IMR-90 (cell line): Measurements from ENCODE around the gene BCAS3. TPM values are rescaled to one million over a fixed set of nuclear protein-coding genes. Genes with fewer than 3 reads are reported as not detected.

Experiments used
- ATAC-seq: fragments of 200-7000 bp; cut with Tn5 transposase; 2 replicates; pipeline ENCODE4 v1.9.1; 2020; ENCODE audit warnings: low read depth, mild to moderate bottlenecking, moderate library complexity
- BruUV-seq: library from RNA; stranded (reverse); fragments of 400-500 nt; replicated peaks from 2 replicates; lab custom pipeline; 2021; lab: Mats Ljungman, UMichigan
- CTCF ChIA-PET: fragments of 300-600 bp; formaldehyde crosslinking; extraction: SDS; loops from one replicate; lab custom pipeline; 2021; ENCODE audit warnings: antibody characterized with exemption; lab: Yijun Ruan, JAX
- POLR2A ChIA-PET: fragments of 300-600 bp; sonication (Branson Sonifier 250); formaldehyde crosslinking; loops from one replicate; lab custom pipeline; 2022; ENCODE audit warnings: antibody characterized with exemption; ENCODE audit not compliant: unreplicated experiment; lab: Charles Lee
- DNase-seq: peaks from one replicate; pipeline ENCODE4 v3.0.0; 2013
- H2AFZ ChIP-seq: replicated peaks from 2 replicates; pipeline ENCODE3; 2013; ENCODE audit warnings: low read length, mild to moderate bottlenecking; ENCODE audit not compliant: poor library complexity
- H2AK5ac ChIP-seq: 2 replicates; pipeline ENCODE4 v1.6.1; 2013; ENCODE audit warnings: low read depth, low read length, inconsistent platforms
- H2AK9ac ChIP-seq: replicated peaks from 2 replicates; pipeline ENCODE3; 2013; ENCODE audit warnings: mild to moderate bottlenecking, low read depth, low read length, moderate library complexity; ENCODE audit not compliant: poor library complexity
- H2BK120ac ChIP-seq: 2 replicates; pipeline ENCODE4 v1.6.1; 2013; ENCODE audit warnings: low read depth, low read length, inconsistent platforms
- H2BK15ac ChIP-seq: 3 replicates; pipeline ENCODE4 v1.6.1; 2013; ENCODE audit warnings: low read depth, low read length, inconsistent platforms
- H2BK20ac ChIP-seq: 2 replicates; pipeline ENCODE4 v1.6.1; 2013; ENCODE audit warnings: low read depth, mild to moderate bottlenecking, inconsistent platforms, low read length, moderate library complexity
- H2BK5ac ChIP-seq: 2 replicates; pipeline ENCODE4 v1.6.1; 2013; ENCODE audit warnings: mild to moderate bottlenecking, low read depth, low read length, inconsistent platforms; ENCODE audit not compliant: poor library complexity, severe bottlenecking
- H3K14ac ChIP-seq: replicated peaks from 2 replicates; pipeline ENCODE4 v1.6.1; 2013; ENCODE audit warnings: low read depth, low read length, inconsistent platforms
- H3K18ac ChIP-seq: 2 replicates; pipeline ENCODE4 v1.6.1; 2013; ENCODE audit warnings: low read depth, low read length, control low read depth
- H3K23ac ChIP-seq: 2 replicates; pipeline ENCODE4 v1.6.1; 2013; ENCODE audit warnings: low read depth, low read length, inconsistent platforms
- H3K27ac ChIP-seq: 2 replicates; pipeline ENCODE4 v1.5.1; 2013; ENCODE audit warnings: mild to moderate bottlenecking, control low read depth, low read length; ENCODE audit not compliant: insufficient read depth
- H3K27me3 ChIP-seq: 2 replicates; pipeline ENCODE4 v1.6.1; 2013; ENCODE audit warnings: low read length; ENCODE audit not compliant: control insufficient read depth, insufficient read depth
- H3K36me3 ChIP-seq: 2 replicates; pipeline ENCODE4 v1.6.1; 2013; ENCODE audit warnings: low read length, mixed read lengths; ENCODE audit not compliant: control insufficient read depth, insufficient read depth
- H3K4ac ChIP-seq: 2 replicates; pipeline ENCODE4 v1.6.1; 2013; ENCODE audit warnings: low read depth, low read length, inconsistent platforms
- H3K4me1 ChIP-seq: 2 replicates; pipeline ENCODE4 v1.6.1; 2013; ENCODE audit warnings: low read length, mixed read lengths; ENCODE audit not compliant: control insufficient read depth, insufficient read depth
- H3K4me2 ChIP-seq: 2 replicates; pipeline ENCODE4 v1.6.1; 2013; ENCODE audit warnings: low read depth, mild to moderate bottlenecking, control low read depth, low read length, moderate library complexity
- H3K4me3 ChIP-seq: 2 replicates; pipeline ENCODE4 v1.5.1; 2013; ENCODE audit warnings: low read depth, mild to moderate bottlenecking, control low read depth, low read length, moderate library complexity; ENCODE audit not compliant: insufficient read depth
- H3K56ac ChIP-seq: 2 replicates; pipeline ENCODE4 v1.6.1; 2013; ENCODE audit warnings: low read length, inconsistent platforms; ENCODE audit not compliant: insufficient read depth; ENCODE audit errors: extremely low read depth
- H3K79me1 ChIP-seq, 2 experiments: 2 replicates each; pipeline ENCODE4 v1.6.1; 2013; ENCODE audit warnings: low read length in 2 of 2, inconsistent platforms in 1 of 2, low read depth in 1 of 2
- H3K9ac ChIP-seq: 2 replicates; pipeline ENCODE4 v1.6.1; 2013; ENCODE audit warnings: low read depth, low read length, control low read depth
- H3K9me1 ChIP-seq: 2 replicates; pipeline ENCODE4 v1.6.1; 2013; ENCODE audit warnings: low read length, inconsistent platforms; ENCODE audit not compliant: insufficient read depth
- H3K9me3 ChIP-seq: 2 replicates; pipeline ENCODE4 v1.6.1; 2013; ENCODE audit warnings: low read length; ENCODE audit not compliant: control insufficient read depth, insufficient read depth
- H4K20me1 ChIP-seq: 2 replicates; pipeline ENCODE4 v1.6.1; 2013; ENCODE audit warnings: low read length, inconsistent platforms; ENCODE audit not compliant: insufficient read depth
- H4K5ac ChIP-seq: 2 replicates; pipeline ENCODE4 v1.6.1; 2013; ENCODE audit warnings: mild to moderate bottlenecking, low read depth, low read length, control low read depth
- H4K8ac ChIP-seq, 2 experiments: 2 replicates each; pipeline ENCODE4 v1.6.1; 2013; ENCODE audit warnings: low read depth in 2 of 2, low read length in 2 of 2, control low read depth in 1 of 2, inconsistent platforms in 1 of 2
- H4K91ac ChIP-seq: 2 replicates; pipeline ENCODE4 v1.6.1; 2013; ENCODE audit warnings: low read depth, low read length, inconsistent platforms; ENCODE audit not compliant: insufficient read depth
- CEBPB ChIP-seq: IDR thresholded peaks from 2 replicates; pipeline ENCODE4 v1.6.1; 2012; ENCODE audit warnings: low read depth, low read length, improper control_type of control experiment
- CHD1 ChIP-seq: IDR thresholded peaks from 2 replicates; pipeline ENCODE4 v1.6.1; 2012; ENCODE audit warnings: low read depth, low read length, improper control_type of control experiment
- MAFK ChIP-seq: IDR thresholded peaks from 2 replicates; pipeline ENCODE4 v1.6.1; 2012; ENCODE audit warnings: low read depth, low read length, improper control_type of control experiment
- MAZ ChIP-seq: IDR thresholded peaks from 2 replicates; pipeline ENCODE4 v1.6.1; 2012; ENCODE audit warnings: low read depth, mild to moderate bottlenecking, low read length, improper control_type of control experiment, moderate library complexity, borderline replicate concordance
- MXI1 ChIP-seq: IDR thresholded peaks from 2 replicates; pipeline ENCODE4 v1.6.1; 2012; ENCODE audit warnings: low read depth, mild to moderate bottlenecking, low read length, moderate library complexity, borderline replicate concordance
- RAD21 ChIP-seq: IDR thresholded peaks from 2 replicates; pipeline ENCODE4 v1.6.1; 2012; ENCODE audit warnings: low read length, improper control_type of control experiment
- WGBS, 2 experiments: methylation state at CpG; one replicate each; pipeline versions ENCODE4 v1.1.5 to v1.1.7; 2013; ENCODE audit warnings: missing lambda C conversion rate in 2 of 2; ENCODE audit not compliant: insufficient read length in 1 of 2; ENCODE audit errors: extremely low coverage in 2 of 2; 5-methylcytosine and 5-hydroxymethylcytosine counted together
- dilution Hi-C: fragments of 300-500 bp; cut with HindIII; formaldehyde crosslinking; loops from one replicate; pipeline ENCODE4 v1.14.3; 2018; ENCODE audit warnings: low sequenced_read_pairs; ENCODE audit not compliant: unreplicated experiment
- in situ Hi-C: fragments of 300-500 bp; cut with MboI; formaldehyde crosslinking; loops from 3 replicates; pipeline ENCODE4 v1.14.3; 2019; ENCODE audit warnings: low sequenced_read_pairs, inconsistent platforms, mixed read lengths
- intact Hi-C: fragments of 100-400 bp; cut with micrococcal nuclease; formaldehyde crosslinking; loops from 2 replicates; pipeline ENCODE4 v1.10.0; 2022
- polyA plus RNA-seq, 3 experiments: library from polyadenylated mRNA; depleted of rRNA; stranded (reverse); fragments of >200 nt; gene quantifications; 2 replicates each; pipeline ENCODE4 v1.2.3, GENCODE V29; 2012; ENCODE audit warnings: low replicate concordance in 1 of 3
- total RNA-seq: library from RNA; depleted of rRNA; stranded (reverse); fragments of >200 nt; gene quantifications from 2 replicates; pipeline ENCODE4 v1.2.3, GENCODE V29; 2012
- TF ChIP-seq, protein P1 (sequence below): conservative IDR thresholded peaks from 2 replicates; pipeline ENCODE4 v1.5.1; 2012; ENCODE audit warnings: mild to moderate bottlenecking, low read depth, low read length, improper control_type of control experiment
- TF ChIP-seq, protein P2 (sequence below): fragments of 150-350 bp; IDR thresholded peaks from 2 replicates; pipeline ENCODE4 v1.6.1; 2016; ENCODE audit warnings: low read depth, mild to moderate bottlenecking, low read length, moderate library complexity, borderline replicate concordance

The BCAS3 gene
- total and polyA plus RNA-seq, 2 of the 4 experiments (the other 2 are of a cell fraction) = 6.3 to 27.1 TPM

DNA sequence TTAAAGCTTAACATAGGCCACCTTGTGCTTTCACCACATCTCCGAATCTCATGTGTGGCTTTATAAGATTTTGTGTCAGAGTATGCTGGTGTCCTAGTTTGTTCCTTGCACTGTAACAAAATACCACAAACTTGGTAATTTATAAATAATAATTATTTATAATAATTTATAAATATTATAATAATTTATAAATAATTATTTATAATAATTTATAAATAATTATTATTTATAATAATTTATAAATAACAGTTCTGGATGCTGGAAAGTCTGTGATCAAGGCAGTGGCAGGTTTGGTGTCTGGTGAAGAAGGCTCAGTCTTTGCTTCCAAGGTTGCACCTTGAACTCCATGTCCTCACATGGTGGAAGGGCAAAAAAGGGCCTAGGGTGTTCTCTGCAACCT is 147.7 kb downstream of the BCAS3 start:
- POLR2A ChIA-PET = no interaction called here
- dilution Hi-C loops = no loop called here

More for the DNA sequence above, 147.7 kb downstream of the BCAS3 start:
- Histone ChIP-seq H3K27ac (no peak overlapping the region), H3K36me3 (no peaks in the 10 kb centered on the region), H4K8ac (no peak overlapping the region), H3K9me1 (no peaks in the 10 kb centered on the region; the same call in 1 of the 2 replicates), H2BK15ac (no peak overlapping the region), H3K4ac (no peak overlapping the region), H3K4me1 (no peaks in the 10 kb centered on the region), H2BK5ac (no peak overlapping the region), H4K20me1 (no peaks in the 10 kb centered on the region), H2AK9ac (no peak overlapping the region), H3K56ac (no peak overlapping the region), H2AK5ac (no peak overlapping the region), H3K23ac (no peak overlapping the region), H3K27me3 (no peaks in the 10 kb centered on the region), H3K4me2 (no peak overlapping the region), H3K14ac (no peak overlapping the region), H3K4me3 (no peak overlapping the region), H2BK120ac (no peak overlapping the region), H2AFZ (no peak overlapping the region), H3K79me1 (no peaks in the 10 kb centered on the region), H4K5ac (no peak overlapping the region), H3K9me3 (no peaks in the 10 kb centered on the region), H4K91ac (no peak overlapping the region), H3K18ac (no peak overlapping the region), H3K9ac (no peak overlapping the region), H2BK20ac (no peak overlapping the region)
- CTCF ChIA-PET = interaction anchor here (0.7 kb wide), 1 partner anchor 21 kb away, joined by 3 read pairs; no protein-coding TSS in a partner anchor
- no CpG with 5 or more reads among the region's 1 CpG for WGBS, 2 experiments
- TF ChIP-seq MXI1 (no peak), CEBPB (no peak), RAD21 (no peak), MAFK (no peak), MAZ (no peak), CHD1 (no peak)
- TF ChIP-seq, protein P1, sequence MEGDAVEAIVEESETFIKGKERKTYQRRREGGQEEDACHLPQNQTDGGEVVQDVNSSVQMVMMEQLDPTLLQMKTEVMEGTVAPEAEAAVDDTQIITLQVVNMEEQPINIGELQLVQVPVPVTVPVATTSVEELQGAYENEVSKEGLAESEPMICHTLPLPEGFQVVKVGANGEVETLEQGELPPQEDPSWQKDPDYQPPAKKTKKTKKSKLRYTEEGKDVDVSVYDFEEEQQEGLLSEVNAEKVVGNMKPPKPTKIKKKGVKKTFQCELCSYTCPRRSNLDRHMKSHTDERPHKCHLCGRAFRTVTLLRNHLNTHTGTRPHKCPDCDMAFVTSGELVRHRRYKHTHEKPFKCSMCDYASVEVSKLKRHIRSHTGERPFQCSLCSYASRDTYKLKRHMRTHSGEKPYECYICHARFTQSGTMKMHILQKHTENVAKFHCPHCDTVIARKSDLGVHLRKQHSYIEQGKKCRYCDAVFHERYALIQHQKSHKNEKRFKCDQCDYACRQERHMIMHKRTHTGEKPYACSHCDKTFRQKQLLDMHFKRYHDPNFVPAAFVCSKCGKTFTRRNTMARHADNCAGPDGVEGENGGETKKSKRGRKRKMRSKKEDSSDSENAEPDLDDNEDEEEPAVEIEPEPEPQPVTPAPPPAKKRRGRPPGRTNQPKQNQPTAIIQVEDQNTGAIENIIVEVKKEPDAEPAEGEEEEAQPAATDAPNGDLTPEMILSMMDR = no peak
- TF ChIP-seq, protein P2, sequence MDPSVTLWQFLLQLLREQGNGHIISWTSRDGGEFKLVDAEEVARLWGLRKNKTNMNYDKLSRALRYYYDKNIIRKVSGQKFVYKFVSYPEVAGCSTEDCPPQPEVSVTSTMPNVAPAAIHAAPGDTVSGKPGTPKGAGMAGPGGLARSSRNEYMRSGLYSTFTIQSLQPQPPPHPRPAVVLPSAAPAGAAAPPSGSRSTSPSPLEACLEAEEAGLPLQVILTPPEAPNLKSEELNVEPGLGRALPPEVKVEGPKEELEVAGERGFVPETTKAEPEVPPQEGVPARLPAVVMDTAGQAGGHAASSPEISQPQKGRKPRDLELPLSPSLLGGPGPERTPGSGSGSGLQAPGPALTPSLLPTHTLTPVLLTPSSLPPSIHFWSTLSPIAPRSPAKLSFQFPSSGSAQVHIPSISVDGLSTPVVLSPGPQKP = no peak
- no TSS peak for BruUV-seq
- no peak for ATAC-seq
- intact Hi-C loops (loop anchor here (5.0 kb wide), 1 partner anchor 33 kb away; no protein-coding TSS in a partner anchor), in situ Hi-C loops (no loop called here)
- no peak for DNase-seq
